Smooth muscle cell (in vitro differentiated cells): ENCODE results near the gene DTNB. TPM values are rescaled to one million over a fixed set of nuclear protein-coding genes. Genes with fewer than 3 reads are reported as not detected.

ENCODE experiments used
- DNase-seq: peaks from one replicate; lab custom pipeline; 2025; ENCODE audit not compliant: unreplicated experiment; lab: John Stamatoyannopoulos, UW
- H2AFZ ChIP-seq: fragments of 200-600 bp; sonication (generic); 2 replicates; pipeline ENCODE4 v1.6.0; 2016; ENCODE audit warnings: antibody characterized with exemption, low read depth, mild to moderate bottlenecking
- H3F3A ChIP-seq: fragments of 200-600 bp; sonication (generic); 2 replicates; pipeline ENCODE4 v1.6.0; 2017; ENCODE audit warnings: antibody characterized with exemption, low read depth
- H3K27ac ChIP-seq: fragments of 200-600 bp; sonication (generic); 2 replicates; pipeline ENCODE4 v1.5.1; 2016; ENCODE audit warnings: low read depth, mild to moderate bottlenecking
- H3K27me3 ChIP-seq: fragments of 200-600 bp; sonication (generic); 2 replicates; pipeline ENCODE4 v1.6.1; 2016; ENCODE audit warnings: low read depth, mild to moderate bottlenecking
- H3K36me3 ChIP-seq: fragments of 200-600 bp; sonication (generic); 2 replicates; pipeline ENCODE4 v1.5.1; 2016; ENCODE audit warnings: low read depth
- H3K4me1 ChIP-seq: fragments of 200-600 bp; sonication (generic); 2 replicates; pipeline ENCODE4 v1.5.1; 2016; ENCODE audit warnings: low read depth
- H3K4me2 ChIP-seq: fragments of 200-600 bp; sonication (generic); 2 replicates; pipeline ENCODE4 v1.6.0; 2016; ENCODE audit warnings: mild to moderate bottlenecking
- H3K4me3 ChIP-seq: fragments of 200-600 bp; sonication (generic); 2 replicates; pipeline ENCODE4 v1.5.1; 2016; ENCODE audit warnings: mild to moderate bottlenecking
- H3K79me2 ChIP-seq: fragments of 200-600 bp; sonication (generic); 2 replicates; pipeline ENCODE4 v1.6.0; 2016; ENCODE audit warnings: low read depth, mild to moderate bottlenecking
- H3K9ac ChIP-seq: fragments of 200-600 bp; sonication (generic); 2 replicates; pipeline ENCODE4 v1.6.0; 2016; ENCODE audit warnings: low read depth
- H3K9me3 ChIP-seq: fragments of 200-600 bp; sonication (generic); replicated peaks from 2 replicates; pipeline ENCODE4 v1.5.1; 2016; ENCODE audit warnings: low read depth
- H4K20me1 ChIP-seq: fragments of 200-600 bp; sonication (generic); 2 replicates; pipeline ENCODE4 v1.6.0; 2016; ENCODE audit warnings: low read depth
- CTCF ChIP-seq: fragments of 200-600 bp; sonication (generic); IDR thresholded peaks from 2 replicates; pipeline ENCODE4 v1.5.1; 2017; ENCODE audit warnings: borderline replicate concordance, mild to moderate bottlenecking, antibody characterized with exemption; ENCODE audit not compliant: insufficient read depth, poor library complexity, severe bottlenecking
- WGBS: methylation state at CpG from one replicate; pipeline ENCODE4 v1.1.7; 2016; ENCODE audit warnings: low lambda C conversion rate; 5-methylcytosine and 5-hydroxymethylcytosine counted together
- polyA plus RNA-seq: library from polyadenylated mRNA; unstranded; fragments of >200 nt; fragmentation: Nextera tagmentation; extraction: Ambion mirVana; gene quantifications from 2 replicates; pipeline ENCODE4 v1.2.1, GENCODE V29; 2016
- total RNA-seq: library from RNA; depleted of rRNA; stranded (reverse); fragments of >200 nt; gene quantifications from 2 replicates; pipeline ENCODE4 v1.2.3, GENCODE V29; 2014

The DTNB gene
- total and polyA plus RNA-seq, 2 experiments from 2014 or later: 4.9 to 5.4 TPM

DNA sequence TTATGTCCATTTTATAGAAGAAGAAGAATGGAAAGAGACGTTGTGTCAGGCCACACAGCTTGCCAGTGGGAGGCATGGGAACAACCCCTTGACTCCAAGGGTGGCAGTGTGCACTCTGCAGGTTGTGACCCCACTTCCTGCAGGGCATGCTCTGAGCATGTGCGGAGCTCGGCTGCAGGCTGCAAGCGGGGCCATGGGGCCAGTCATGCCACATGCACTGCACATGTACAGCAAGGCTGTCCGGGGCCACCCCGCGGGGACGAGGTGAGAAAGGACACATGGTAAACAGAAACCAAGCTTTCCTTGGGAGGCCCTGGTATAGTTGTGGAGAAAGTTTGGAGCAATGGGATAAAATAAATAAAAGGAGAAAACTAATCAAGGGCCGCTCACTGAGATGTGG, 284.2 kb downstream of the DTNB start:
- H3K4me1 ChIP-seq: no peaks in the 10 kb centered on the region
- no peak overlapping the region for H3K9ac ChIP-seq
- H3K27me3 ChIP-seq: no peaks in the 10 kb centered on the region
- H4K20me1 ChIP-seq: no peaks in the 10 kb centered on the region
- no peak overlapping the region for H3K4me2 ChIP-seq
- no peak overlapping the region for H3K4me3 ChIP-seq
- 96% methylated on average over 9 of the region's 9 CpGs for WGBS
- no peak overlapping the region for H3K27ac ChIP-seq
- DNase-seq: no peak
- H3F3A ChIP-seq: no peaks in the 10 kb centered on the region
- no peaks in the 10 kb centered on the region for H3K79me2 ChIP-seq
- H3K36me3 ChIP-seq: no peaks in the 10 kb centered on the region
- TF ChIP-seq CTCF: no peak
- H2AFZ ChIP-seq: no peak overlapping the region
- no peaks in the 10 kb centered on the region for H3K9me3 ChIP-seq

- no peak for DNase-seq
- Histone ChIP-seq H4K20me1 (no peaks in the 10 kb centered on the region), H3K27me3 (no peaks in the 10 kb centered on the region), H3K4me1 (no peaks in the 10 kb centered on the region), H3K9ac (no peak overlapping the region), H2AFZ (no peak overlapping the region), H3K9me3 (no peaks in the 10 kb centered on the region), H3K4me3 (no peak overlapping the region), H3K27ac (no peak overlapping the region), H3K36me3 (no peaks in the 10 kb centered on the region), H3K4me2 (no peak overlapping the region), H3K79me2 (no peaks in the 10 kb centered on the region), H3F3A (no peaks in the 10 kb centered on the region)
- 91% methylated on average over 6 of the region's 6 CpGs for WGBS
- TF ChIP-seq CTCF: no peak
Observed at GRCh38 chr2:25388491-25388890, 284.9 kb downstream of the DTNB start.

GRCh38 chr2:25387876-25388449, 285.4 kb downstream of the DTNB start:
- Histone ChIP-seq H4K20me1 (no peaks in the 10 kb centered on the region), H3K9ac (no peak overlapping the region), H3K27me3 (no peaks in the 10 kb centered on the region), H3K9me3 (no peaks in the 10 kb centered on the region), H3K79me2 (no peaks in the 10 kb centered on the region), H3K4me2 (no peak overlapping the region), H3K27ac (no peak overlapping the region), H3K36me3 (no peaks in the 10 kb centered on the region), H3F3A (no peaks in the 10 kb centered on the region), H3K4me3 (no peak overlapping the region), H3K4me1 (no peaks in the 10 kb centered on the region), H2AFZ (no peak overlapping the region)
- TF ChIP-seq CTCF: no peak
- WGBS: 96% methylated on average over 17 of the region's 17 CpGs
- DNase-seq: no peak
